IPS-NIHi7 (cell line): ENCODE results near the gene CPHXL.
A peak's percentile ranks its signal among the peaks of the same experiment; 100 is the strongest.

Experiments
- DNase-seq: peaks from one replicate; pipeline ENCODE4 v3.0.0; 2012; ENCODE audit warnings: mixed read lengths; ENCODE audit errors: extremely low spot score

CPHXL gene

DNA sequence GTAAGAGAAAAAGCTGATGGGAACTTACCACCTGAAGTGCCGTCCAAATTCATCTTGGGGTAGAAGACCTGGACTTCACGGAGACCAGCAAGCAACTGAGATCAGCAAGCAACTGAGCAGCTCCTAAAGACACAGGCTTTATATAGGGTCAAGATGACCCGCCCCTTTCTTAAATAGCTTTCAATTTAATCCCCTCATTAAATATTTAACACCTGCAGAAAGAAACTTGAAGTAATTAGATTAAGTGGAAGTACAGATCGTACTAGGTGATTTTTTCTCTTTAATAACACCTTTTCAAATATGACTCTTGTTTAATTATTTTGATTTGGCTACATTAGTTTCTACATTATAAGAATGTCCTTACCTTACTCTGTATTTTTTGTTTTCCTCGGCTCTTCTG is at the start of gene CPHXL:
TSS of gene CPHXL (minus strand) at position 101 of the 400 bp plus-strand sequence. CDS start at position 53, 48 bp downstream.
- DNase-seq, result no peak

DNA sequence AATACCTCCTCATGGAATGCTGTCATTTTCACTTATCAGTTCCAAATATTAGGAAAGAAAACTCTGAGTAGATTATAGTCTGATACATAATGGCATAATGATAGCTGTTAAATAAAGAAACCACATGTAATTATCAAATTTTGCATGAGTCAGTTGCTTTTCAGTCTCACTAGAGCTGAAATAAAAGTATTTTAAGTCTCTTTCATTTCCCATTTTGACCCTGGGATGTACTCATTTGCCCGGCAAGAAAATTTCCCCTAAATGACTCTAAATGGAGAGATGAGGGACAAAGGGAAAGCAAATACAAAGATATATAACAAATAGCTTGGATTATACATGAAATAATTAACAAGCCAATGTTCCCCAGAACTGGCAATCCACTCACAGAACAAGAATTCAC is 47.9 kb upstream of the CPHXL start:
- no peak for DNase-seq

DNA sequence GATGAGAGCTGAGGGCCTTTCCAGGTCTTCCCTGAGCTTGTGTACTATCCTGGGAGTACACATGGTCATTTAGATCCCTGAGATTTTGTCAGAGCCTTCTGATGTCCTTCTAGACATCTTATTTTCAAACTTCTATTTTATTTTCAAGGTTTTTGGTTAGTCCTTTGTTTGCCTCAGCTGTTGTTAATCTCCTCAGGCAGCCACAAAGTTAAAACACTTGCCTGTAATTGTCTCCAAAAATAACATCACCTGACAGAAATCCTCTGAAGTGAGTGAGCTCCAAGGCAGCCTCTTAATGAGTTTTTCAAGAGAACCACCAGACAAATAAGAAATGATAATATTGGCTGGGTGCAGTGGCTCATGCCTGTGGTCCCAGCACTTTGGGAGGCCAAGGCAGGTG is 43.8 kb upstream of the CPHXL start:
- no peak for DNase-seq

DNA sequence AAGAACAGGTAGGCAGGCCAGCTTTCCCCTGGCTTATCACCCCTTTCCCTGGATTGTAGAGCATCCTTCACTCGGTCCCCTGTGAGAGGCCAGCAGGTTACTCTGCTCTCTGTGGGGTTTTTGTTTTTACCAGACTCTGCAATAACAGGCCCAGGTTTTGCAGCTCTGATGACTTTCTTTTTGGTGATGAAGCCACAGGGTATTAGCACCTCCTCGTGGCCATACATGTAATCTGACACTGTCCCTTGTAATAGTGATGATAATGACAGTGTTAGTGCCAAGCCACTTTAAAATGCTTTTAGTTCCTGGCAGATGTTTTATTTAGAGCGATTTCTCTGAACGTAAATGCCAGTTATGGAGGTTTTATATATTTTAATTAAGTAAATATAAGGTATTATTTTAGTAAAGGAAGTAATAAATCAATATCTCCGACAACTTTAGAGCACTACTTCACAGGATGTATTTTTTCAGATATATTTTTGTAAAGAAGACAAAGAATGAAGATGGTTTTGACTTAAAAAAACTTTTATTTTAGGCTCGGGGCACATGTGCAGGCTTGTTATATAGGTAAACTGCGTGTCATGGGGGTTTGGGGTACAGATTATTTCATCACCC is 38.0 kb upstream of the CPHXL start:
- peak; percentile 74 for DNase-seq

DNA sequence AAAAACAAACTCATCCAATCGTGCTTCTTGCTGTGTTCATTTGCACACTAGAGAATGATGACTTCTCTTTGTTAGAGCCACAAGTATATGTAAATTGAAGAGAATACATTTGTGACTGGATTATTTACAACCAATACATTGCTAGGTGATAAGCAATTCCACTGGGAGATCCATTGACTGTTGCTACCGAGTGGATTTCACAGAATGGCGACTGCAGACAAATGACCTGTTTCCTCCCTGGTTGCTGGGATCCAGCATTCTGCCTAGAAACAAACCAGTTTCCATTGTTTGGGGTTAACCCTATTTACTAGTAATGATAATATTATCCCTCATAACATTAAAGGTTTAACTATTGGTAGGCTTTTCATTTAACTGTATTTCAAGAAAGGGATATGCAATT is 36.9 kb upstream of the CPHXL start:
- DNase-seq, result no peak

DNA sequence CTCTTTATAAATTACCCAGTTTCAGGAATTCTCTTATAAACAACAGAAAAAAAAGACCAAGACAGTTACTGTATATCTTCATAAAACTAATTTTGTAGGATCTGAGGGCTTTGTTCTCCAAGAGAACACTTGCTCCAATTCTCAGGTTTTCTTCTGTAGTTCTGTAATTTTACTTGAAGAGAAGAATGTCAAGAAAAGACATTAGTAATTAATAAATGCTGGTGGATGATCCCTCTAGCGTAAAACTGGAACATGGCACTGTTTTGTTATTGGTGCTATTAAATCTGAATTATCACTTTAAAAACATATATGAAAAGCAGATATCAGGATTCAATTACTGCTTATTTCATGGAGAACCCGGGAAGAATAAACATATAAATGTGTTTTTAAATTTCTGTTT is 36.5 kb upstream of the CPHXL start:
- no peak for DNase-seq

DNA sequence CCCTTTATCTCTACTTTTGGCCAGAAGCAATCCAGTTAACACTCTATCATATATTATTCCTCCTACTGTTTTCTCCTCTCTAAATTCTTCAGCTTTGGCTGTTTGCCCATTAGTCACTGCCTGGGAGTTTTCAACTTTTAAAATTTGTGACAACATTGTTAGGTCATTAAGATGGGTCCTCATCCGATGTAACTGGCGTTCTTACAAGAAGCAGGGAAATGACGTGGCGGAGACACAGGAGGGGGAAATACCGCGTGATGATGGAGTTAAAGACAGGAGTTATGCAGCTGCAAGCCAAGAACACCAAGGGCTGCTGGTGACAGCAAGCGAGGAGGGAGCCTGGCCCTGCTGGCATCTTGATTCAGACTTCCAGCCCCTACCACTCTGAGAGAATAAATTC is 34.8 kb upstream of the CPHXL start:
- DNase-seq, result no peak

DNA sequence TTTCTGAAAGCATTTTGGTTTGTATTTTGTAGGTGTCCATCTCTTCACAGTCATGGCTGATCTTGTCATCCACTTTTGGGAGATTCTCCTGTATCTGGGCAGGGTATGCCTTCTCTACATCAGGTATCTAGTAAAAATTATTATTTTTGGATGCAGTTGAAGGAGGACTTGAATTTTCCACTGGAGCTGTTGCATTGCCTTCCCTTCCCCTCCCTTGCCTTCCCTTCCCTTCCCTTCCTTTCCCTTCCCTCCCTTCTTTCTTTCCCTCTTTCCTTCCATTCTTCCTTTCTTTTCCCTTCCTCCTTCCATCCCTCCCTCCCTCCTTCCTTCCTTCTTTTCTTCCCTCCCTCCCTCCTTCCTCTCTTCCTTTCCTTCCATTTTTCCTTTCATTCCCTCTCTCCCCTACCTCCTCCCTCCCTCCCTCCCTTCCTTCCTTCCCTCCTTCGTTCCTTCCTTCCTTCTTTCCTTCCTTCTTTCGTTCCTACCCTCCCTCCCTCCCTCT is 33.8 kb upstream of the CPHXL start:
- no peak for DNase-seq

DNA sequence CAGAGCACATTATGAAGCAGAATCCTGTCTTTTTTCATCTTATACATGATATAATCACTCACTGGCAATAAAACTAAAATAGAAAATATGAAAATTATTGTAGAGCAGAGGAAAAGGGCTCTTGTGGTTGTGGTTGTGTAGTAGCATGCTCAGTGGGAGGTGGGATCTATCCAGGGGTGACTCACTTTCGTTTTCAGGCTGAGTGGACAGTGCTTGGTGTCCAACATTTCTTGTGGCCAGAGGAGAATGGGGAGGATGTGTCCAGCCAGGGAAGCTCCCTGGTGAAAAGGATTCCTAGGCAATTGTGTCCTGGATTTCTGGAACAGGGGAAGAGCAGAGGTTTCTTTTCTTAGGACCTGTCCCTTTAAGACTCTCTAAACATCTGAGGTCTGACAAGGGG is 31.9 kb upstream of the CPHXL start:
- DNase-seq, result no peak

DNA sequence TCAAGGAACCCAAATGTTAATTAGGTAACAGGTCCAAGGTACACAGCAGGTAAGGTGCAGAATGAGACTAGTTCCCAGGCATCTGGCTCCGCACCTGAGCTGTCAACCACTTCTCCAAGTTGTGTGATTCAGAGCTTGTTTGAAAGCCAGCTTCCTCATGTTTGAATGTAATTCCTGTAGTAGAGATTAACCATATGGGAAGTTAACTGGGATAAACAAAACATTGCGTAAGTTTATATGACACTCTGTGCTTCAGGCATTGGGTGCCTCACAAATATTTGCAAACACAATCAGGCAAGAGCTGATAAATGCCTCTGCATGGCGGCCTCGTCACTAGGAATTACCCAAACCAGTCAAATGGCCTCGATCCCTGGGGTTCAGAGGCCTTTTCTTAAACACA is 27.9 kb upstream of the CPHXL start:
- no peak for DNase-seq

DNA sequence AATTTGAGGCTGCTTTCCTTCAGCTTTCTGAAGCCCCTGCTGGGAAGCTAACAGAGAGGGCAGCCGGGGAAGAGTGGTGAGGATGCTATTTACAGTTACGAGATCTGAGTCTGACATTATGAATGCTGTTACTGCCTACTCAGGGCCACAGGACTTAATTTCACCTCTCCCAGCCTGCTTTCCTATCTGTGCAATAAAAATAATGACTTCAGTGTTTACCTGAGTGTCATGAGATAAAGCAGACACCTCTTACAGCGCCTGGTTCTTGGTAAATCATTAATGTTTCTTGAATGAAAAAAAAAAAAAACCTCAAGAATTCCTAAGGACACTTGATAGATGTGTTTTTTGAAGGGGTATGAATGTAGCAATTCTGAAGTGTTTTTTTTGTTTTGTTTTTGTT is 24.2 kb upstream of the CPHXL start:
- DNase-seq, result no peak

DNA sequence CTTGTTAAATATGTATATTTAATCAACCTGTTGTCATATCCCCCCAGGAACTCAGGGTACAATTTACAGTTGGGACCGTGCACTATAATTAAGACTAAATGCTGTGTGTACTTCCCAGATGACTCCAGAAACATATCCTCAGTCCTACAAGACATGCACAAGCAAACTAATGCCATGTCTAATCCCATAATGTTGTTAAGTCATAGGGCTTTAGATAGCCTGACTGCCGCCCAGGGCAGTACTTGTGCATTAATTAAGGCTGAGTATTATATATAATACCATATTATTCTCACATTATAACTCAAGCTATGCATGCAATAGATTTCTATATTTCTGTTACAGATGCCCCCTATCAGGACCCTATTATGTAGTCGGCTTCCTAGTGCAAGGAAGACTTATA is 20.1 kb upstream of the CPHXL start:
- no peak for DNase-seq

DNA sequence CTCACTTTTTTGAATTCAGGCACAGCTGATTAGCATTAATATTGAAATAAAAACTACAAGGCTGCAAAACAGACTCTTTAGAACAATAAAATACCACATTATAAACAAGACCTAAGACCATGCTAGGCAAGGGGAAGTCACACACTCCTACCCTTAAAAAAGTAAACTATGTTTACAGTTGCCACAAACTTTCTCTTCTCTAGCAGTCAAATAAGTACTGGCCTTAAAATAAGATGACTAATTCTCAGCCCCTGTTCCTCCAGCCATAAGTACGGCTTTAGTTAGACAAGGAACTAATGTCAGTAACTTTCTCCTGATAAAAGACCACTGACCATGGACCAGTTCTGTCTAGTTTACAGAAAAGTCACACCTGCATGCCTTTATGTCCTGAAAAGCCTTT is 19.5 kb upstream of the CPHXL start:
- DNase-seq, result no peak

DNA sequence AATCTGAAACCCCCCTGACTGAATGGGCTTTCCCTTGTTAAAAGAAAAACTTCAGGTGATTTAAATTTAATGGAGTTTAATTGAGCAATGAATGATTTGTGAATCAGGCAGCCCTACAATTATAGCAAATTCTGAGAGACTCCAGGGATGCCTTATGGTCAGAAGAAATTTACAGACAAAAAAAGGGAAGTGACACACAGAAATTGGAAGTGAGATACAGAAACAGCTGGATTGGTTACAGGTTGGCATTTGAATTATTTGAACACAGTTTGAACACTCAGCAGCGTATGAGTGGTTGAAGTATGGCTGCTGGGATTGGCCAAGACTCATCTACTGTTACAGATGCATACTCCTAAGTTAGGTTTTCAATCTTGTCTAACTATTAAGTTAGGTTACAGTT is 19.0 kb upstream of the CPHXL start:
- DNase-seq, result no peak

DNA sequence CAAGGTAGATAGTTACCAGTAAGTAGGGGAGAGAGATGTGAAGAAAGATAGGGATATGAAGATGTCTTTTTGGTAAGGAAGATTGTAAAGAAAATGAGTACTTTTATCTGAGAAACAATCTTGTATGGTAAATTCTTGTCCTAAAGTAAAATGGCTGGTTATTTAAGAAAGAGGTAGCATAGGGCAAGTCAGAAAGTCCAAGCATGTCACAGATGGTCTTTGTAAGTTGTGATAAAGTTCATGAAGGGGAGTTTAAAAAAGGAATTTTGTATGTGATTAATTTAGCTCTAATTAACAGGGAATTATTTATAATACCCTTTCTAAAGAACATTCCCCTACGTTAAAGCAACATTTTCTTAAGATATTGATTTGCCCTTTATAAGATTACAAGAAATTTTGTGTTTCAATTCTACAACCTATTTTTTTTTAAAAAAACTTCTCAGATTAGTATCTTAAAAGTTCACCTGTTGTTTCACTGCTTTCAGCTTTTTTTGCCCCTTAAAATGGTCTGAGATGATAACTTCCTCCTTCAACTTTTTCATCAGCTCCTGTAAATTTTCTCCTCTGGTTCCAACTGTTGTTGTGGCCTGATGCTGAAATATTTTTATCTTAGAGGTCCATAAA is 16.2 kb upstream of the CPHXL start:
- DNase-seq, result no peak

DNA sequence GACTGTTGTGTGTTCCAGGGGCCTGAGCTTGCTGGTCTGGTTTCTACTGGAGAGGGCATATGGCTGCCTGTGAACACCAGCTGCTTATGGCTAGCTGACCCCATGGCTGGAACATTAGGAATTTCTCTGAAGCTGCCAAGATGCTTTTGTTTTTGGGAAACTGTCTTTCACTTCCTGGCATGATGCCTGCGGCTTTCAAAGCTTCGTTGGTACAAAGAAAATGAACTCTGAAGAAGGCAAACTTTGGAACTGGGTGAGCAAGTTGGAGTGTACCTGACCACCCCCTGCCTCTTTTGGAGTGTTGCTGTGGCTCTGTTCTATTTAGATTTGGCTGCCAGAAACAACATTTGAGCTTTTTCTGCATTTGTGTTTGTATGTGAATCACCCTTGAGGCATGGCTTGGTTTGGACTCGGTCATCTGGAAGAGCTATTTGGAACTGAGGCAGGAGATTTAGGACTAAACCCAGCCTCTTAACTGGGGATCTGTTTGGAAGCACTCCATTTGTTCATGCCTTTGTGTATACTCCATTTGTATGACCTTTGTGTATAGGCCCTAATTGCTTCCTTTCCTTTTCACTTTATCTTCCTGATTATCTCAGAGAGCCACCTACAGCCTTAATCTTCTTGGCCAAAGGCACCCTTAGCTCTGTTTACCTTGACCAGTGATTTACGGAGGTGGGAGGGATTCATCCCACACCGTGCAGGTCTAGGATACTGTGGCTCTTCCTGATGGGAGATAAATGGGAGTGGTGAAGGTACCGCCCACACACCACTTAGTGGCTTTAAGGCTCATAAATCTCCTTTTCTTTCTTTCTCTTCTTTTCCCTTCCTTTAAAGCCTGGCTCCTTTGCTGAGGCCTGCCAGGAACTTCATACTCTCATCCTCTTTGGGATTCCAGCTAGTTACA is 7.3 kb upstream of the CPHXL start:
- peak; percentile 21 for DNase-seq

DNA sequence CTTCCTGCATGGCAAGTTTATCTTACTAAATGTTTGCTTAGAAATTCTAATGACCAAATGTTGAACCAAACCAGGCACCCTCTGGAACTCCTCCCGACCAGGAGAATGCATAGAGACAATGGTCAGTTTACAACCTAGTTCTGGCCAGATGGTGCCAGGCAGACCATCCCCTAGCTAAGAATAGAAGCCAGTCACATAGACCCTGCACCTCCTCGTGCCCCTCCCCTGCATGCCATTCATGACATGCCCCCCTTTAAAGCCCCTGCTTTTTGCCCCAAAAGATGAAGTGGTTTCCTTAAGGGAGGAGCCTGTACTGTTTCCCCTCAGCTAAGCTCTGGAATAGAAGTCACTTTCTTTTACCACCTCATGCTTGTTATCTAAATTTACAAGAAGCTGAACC is 6.6 kb upstream of the CPHXL start:
- no peak for DNase-seq

DNA sequence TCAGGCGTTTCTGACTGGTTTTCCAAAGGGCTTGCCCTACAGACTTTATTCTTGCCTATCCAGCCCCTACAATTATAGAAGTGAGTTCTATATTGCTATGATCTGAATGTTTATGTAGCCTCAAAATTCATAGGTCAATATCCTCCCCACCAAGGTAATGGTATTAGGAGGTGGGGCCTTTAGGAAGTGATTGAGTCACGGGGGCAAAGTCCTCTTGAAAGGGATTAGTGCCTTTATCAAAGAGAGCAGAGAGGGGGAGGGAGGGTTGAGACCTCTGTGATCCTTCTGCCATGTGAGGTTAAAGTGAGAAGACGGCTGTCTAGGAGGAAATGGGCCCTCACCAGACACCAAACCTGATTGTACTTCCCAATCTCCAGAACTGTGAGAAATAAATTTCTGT is 931 bp upstream of the CPHXL start:
- DNase-seq, result no peak

DNA sequence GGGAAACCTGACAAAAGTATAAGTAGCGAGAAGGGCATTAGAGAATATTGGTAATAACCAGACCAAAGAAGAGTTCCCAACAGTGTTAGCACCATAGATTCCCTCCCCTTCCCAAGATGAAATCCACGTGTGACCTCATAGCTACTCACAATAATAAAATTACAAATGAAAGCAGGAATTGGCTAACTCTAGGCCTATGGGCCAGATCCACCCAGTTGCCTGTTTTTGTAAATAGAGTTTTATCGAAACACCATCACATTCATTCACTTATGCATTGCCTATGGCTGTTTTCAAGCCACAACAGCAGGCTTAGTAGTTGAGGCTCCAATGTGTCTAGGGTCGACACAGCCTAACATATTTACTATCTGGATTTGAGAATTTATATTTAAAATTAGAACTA is 7.8 kb downstream of the CPHXL start:
- no peak for DNase-seq

DNA sequence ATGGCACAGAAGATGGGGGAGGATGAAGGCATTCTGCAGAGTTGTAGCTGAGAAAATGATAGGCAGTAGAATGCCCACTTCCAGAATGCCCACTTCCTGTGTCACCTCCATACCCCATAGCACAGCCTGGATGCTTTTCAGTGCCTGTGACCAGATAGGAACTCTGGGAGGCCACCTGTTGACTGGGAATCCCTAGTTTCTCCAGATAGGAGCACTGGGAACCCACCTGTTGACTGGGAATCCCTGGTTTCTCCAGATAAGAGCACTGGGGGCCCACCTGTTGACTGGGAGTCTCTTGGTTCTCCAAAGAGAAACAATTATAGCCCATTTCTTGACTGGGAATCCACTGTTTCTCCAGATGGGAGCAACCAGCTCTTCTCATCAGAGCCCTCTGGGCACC is 11.6 kb downstream of the CPHXL start:
- DNase-seq, result no peak

DNA sequence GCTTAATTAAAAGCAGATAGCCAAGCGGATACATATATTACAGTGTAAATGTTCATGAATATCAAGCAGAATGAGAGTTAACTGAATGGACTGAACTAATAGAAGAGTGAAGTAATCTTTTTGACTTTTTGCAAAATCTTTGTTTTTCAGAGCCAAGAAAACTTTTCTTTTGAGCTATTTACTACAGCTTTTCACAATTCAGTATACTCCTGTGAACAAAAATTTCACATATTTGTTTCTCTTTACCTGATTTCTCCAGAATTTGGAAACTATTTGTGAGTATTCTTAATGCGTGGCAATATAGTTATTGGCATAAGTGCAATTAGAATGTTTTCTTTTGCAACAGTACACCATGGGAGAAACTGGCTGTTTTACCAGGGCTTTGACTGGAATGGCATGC is 15.9 kb downstream of the CPHXL start:
- DNase-seq, result no peak

DNA sequence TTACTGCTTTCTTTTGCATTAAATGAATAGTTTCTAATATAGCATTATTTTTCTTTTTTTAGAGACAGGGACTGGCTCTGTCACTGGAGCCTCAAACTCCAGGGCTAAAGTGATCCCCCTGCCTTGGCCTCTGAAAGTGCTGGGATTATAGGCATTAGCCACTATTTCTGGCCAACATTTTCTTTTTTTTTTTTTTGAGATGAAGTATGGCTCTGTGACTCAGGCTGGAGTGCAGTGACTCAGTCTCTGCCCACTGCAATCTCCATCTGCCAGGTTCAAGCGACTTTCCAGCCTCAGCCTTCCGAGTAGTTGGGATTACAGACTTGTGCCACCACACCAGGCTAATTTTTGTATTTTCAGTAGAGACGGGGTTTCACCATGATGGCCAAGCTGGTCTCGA is 23.0 kb downstream of the CPHXL start:
- DNase-seq, result no peak

DNA sequence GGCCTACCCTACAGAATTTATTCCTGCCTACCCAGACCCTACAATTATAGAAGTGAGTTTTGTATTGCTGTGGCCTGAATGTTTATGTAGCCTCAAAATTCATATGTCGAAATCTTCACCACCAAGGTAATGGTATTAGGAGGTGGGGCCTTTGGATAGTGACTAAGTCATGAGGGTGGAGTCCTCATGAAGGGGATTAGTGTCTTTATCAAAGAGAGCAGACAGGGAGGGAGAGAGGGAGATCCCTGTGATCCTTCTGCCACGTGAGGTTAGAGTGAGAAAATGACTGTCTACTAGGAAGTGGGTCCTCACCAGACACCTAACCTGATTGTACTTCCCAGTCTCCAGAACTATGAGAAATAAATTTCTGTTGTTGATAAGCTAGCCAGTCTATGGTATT is 24.0 kb downstream of the CPHXL start:
- DNase-seq, result no peak
